Germinal center (tissue), 1 donor: ENCODE results near the gene C3orf33.
"Not testable (repeated sequence)": the region's sequence is repeated elsewhere in the genome, so short reads cannot be mapped to it uniquely, and the experiment has no call there.

Source experiments
- DNase-seq: peaks from one replicate; pipeline ENCODE4 v3.0.0; 2012; ENCODE audit warnings: mixed read lengths, low spot score

C3orf33 gene

GRCh38 chr3:155805802-155806618 lies at the start of gene C3orf33:
C3orf33 (minus strand) TSS chr3:155806278; CDS start chr3:155806252, 26 bp downstream.
- DNase-seq: peak; percentile 85

DNA sequence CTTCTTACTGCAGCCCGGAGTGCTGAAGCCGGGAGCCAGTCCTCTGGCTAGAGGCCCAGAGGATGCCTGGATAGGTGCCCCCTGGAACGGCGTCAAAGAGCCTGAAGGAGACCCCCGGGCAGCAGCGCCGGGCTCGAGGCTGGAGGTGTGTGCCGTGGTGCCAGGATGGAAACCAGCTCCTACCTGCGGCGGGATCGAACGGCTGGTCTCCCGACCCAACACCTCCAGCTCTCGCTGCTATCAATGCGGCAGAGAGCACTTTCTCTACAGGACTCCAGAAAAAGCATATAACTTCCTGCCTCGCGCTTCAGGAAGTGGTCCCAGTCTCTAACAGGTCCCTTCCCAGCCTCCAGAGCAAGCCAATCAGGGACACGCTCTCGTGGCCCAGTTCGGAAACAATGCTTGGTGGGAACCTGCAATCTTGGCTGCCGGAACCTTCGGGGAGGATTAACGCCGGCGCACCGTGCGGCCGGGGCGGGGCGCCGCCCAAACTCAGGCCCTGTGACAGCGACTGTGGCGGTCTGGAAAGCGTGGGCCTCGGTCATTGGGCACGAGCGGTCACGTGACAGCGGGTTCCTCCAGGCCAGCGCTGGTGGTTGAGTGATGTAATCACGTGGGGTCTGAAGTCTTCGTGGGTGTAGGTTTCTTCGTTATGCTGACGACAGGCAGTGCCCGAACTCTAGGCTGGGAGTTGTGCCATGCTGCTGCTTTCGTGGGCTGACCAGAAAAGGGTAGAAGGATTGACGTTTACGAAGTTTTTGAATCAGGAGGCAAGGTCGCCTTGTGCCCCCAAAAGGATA lies 48.3 kb upstream of the C3orf33 start, which contains the start of gene SLC33A1:
Gene SLC33A1 (minus strand): TSS at position 287 of the 800 bp plus-strand sequence. CDS start 430 bp downstream, outside the sequence.
- DNase-seq: peak; percentile 99

GRCh38 chr3:155853214-155854140 lies 47.4 kb upstream of the C3orf33 start:
- peak; percentile 27 for DNase-seq

GRCh38 chr3:155852341-155852740 lies 46.3 kb upstream of the C3orf33 start:
- DNase-seq: no peak

GRCh38 chr3:155849404-155849803 lies 43.3 kb upstream of the C3orf33 start:
- DNase-seq: not testable (repeated sequence)

DNA sequence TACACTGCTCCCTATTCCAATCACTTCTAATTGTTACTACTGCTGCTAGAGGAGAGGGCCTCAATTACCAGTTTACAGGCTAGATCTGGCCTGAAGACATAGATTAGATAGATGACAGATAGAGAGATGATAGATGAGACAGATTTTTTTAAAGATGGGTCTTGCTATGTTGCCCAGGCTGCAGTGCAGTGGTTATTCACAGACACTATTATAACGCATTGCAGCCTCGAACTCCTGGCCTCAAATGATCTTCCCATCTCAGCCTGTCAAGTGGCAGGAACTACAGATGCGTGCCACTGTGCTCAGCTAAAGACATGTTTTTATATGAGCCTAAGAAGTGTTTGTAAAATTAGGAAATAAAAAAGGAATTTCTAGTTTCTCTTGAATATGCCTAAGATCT lies 41.9 kb upstream of the C3orf33 start:
- no peak for DNase-seq

GRCh38 chr3:155846119-155846518 lies 40.0 kb upstream of the C3orf33 start:
- no peak for DNase-seq

GRCh38 chr3:155843569-155843968 lies 37.5 kb upstream of the C3orf33 start:
- no peak for DNase-seq

DNA sequence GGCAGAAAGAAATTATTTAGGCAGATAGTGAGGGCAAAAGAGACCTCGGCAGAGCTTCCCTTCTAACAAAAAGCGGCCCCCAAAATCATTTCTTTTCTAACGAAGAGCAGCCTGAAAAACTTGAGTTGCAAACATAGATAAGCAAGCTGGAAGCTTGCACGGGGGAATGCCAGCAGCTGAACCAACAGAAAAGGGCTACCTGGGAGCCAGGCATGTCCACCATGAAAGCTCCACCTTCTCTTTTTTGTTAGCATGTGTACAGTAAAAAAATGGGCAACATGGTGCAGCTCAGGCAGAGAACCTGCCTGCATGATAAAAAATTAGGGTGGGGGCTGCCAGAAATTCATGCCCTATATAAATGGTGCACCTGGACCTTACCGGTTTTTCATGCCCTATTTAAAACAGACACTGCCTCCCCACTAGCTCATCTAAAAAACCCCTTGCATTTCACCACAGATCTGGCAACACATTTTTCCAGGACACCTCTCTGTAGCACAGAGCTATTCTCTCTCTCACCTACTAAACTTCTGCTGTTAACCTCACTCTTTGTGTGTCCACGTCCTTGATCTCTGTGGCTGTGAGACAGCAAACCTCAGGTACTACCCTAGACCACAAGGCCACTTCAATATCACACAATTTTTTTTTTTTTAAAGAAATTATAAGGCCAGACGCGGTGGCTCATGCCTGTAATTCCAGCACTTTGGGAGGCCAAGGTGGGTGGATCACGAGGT lies 29.4 kb upstream of the C3orf33 start:
- no peak for DNase-seq

DNA sequence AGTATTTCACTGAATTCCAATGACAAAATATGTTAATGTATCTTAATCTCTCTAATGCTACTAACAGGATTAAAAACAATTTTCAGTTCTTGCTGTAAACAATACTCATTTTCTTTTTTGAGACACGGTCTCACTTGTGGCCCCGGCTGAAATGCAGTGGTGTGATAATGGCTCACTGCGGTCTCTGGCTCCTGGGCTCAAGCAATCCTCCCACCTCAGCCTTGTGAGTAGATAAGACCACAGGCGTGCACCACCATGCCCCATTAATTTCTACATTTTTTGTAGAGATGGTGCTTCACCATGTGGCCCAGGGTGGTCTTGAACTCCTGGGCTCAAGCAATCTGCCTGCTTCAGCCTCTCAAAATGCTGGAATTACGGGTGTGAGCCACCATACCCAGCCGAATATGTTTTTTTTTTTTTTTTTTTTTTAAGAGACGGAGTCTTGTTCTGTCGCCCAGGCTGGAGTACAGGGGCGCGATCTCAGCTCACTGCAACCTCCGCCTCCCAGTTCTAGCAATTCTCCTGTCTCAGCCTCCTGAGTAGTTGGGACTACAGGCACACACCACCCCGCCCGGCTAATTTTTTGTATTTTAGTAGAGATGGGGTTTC lies 22.5 kb upstream of the C3orf33 start:
- not testable (repeated sequence) for DNase-seq

- DNase-seq: no peak
Observed at GRCh38 chr3:155815030-155815545, 9.0 kb upstream of the C3orf33 start.

- not testable (repeated sequence) for DNase-seq
Observed at GRCh38 chr3:155813224-155813623, 7.1 kb upstream of the C3orf33 start.

- no peak for DNase-seq
Observed at GRCh38 chr3:155809181-155809580, 3.1 kb upstream of the C3orf33 start.

- DNase-seq: no peak
Observed at GRCh38 chr3:155807823-155808222, 1.7 kb upstream of the C3orf33 start.

- no peak for DNase-seq
Observed at GRCh38 chr3:155805204-155805801, 775 bp downstream of the C3orf33 start.

GRCh38 chr3:155804323-155804722 lies 1.8 kb downstream of the C3orf33 start:
- no peak for DNase-seq

- DNase-seq: no peak
Observed at GRCh38 chr3:155792532-155792931, 13.5 kb downstream of the C3orf33 start.

DNA sequence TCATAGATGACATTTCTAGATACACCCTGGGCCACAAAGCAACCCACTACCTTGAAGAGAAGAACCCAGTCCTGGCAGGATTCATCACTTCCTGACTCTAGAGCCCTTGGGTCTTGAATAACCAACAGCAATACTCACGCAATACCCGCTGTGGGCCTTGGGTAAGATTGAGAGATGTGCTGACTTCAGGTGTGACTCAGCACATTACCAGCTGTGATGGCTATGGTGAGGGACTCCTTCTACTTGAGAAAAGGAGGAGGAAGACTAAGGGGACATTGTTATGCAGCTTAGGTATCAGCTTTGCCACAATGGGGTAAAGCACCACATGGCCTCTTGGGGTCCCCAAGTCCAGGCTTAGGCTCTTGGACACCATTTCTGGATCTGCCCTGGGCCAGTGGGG lies 14.9 kb downstream of the C3orf33 start:
- no peak for DNase-seq

- no peak for DNase-seq
Observed at GRCh38 chr3:155790272-155790925, 15.7 kb downstream of the C3orf33 start.
